Liver (tissue), 2 donors: ENCODE results near the gene SLC9C2.

Experiments used
- GABPA ChIP-seq, 2 donors: IDR thresholded peaks in 1 of 2; conservative IDR thresholded peaks in 1 of 2; 2 replicates each; pipeline ENCODE4 v1.6.1; 2016; ENCODE audit warnings: antibody characterized with exemption in 2 of 2, mild to moderate bottlenecking in 1 of 2, moderate library complexity in 1 of 2
- JUND ChIP-seq, 2 donors: IDR thresholded peaks; 2 replicates each; pipeline ENCODE4 v1.6.1; 2016; ENCODE audit warnings: antibody characterized with exemption in 2 of 2
- RAD21 ChIP-seq, 2 donors: IDR thresholded peaks; 2 replicates each; pipeline ENCODE4 v1.6.1; 2016; ENCODE audit warnings: antibody characterized with exemption in 2 of 2, mild to moderate bottlenecking in 2 of 2
- TF ChIP-seq, protein P1 (sequence below): IDR thresholded peaks from 2 replicates; pipeline ENCODE4 v1.6.1; 2016; ENCODE audit warnings: antibody characterized with exemption
- donor health status: healthy.

DNA sequence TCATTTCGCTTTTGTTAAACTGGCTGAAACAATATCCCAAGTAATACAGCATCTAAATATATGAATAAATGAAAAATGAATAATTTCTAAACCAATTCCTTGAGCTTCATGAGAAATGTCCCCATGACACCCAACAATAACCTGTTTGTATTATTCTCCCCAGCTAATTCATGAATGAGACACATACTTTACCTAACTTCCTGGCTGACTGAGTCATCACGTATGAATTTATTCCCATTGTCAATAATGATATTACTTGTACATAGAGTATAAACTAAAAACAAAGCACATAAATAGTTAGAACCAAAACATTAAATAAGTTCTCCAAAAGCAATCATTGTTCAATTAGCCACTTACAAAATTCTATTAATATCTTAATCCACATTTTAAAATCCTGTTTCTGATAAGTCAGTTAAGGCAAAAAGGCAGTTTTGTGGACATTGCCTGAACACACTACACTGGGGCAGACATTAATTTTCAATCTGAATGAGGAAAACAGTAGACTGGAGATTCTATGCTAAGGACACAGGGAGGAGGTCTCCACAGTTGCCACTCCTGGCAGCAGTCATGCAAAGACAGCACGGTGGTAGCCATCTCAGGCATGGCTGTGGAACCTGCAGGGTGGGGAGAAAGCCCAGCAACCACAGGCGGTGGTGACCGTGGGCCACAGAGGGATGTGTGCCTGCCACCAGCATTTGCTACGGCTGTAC lies 48.2 kb downstream of the SLC9C2 start:
- TF ChIP-seq JUND (IDR thresholded peaks at IDR 0.05) (no peak), GABPA (IDR thresholded peaks at IDR 0.05 in 1 of 2, conservative IDR thresholded peaks at IDR 0.05 in 1 of 2) (no peak), RAD21 (IDR thresholded peaks at IDR 0.05) (no peak)
- TF ChIP-seq, protein P1, sequence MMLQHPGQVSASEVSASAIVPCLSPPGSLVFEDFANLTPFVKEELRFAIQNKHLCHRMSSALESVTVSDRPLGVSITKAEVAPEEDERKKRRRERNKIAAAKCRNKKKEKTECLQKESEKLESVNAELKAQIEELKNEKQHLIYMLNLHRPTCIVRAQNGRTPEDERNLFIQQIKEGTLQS: no peak
